PC-3 (cell line): ENCODE measurements around the gene RERE. TPM values are rescaled to one million over a fixed set of nuclear protein-coding genes. Genes with fewer than 3 reads are reported as not detected.
"Not testable (repeated sequence)": the region's sequence is repeated elsewhere in the genome, so short reads cannot be mapped to it uniquely, and the experiment has no call there.

Source experiments
- ATAC-seq: fragments of 200-7000 bp; cut with Tn5 transposase; 2 replicates; pipeline ENCODE4 v1.9.1; 2020; ENCODE audit warnings: mild to moderate bottlenecking, moderate library complexity
- BruUV-seq: library from RNA; stranded (reverse); fragments of 400-500 nt; replicated peaks from 2 replicates; lab custom pipeline; 2021; lab: Mats Ljungman, UMichigan
- CTCF ChIA-PET: fragments of 300-600 bp; sonication (Branson Sonifier 250); formaldehyde crosslinking; loops from one replicate; lab custom pipeline; 2022; ENCODE audit warnings: antibody characterized with exemption; lab: Charles Lee
- POLR2A ChIA-PET: fragments of 300-600 bp; sonication (Branson Sonifier 250); formaldehyde crosslinking; loops from one replicate; lab custom pipeline; 2022; ENCODE audit warnings: antibody characterized with exemption; ENCODE audit not compliant: unreplicated experiment; lab: Charles Lee
- DNase-seq: peaks from one replicate; pipeline ENCODE4 v3.0.0-alpha.2; 2015
- H2AFZ ChIP-seq: fragments of 300-600 bp; sonication (generic); 2 replicates; pipeline ENCODE4 v1.6.0; 2016; ENCODE audit warnings: antibody characterized with exemption, low read length
- H3F3A ChIP-seq: fragments of 300-600 bp; sonication (generic); one replicate; pipeline ENCODE4 v1.6.0; 2017; ENCODE audit warnings: antibody characterized with exemption, low read length, control low read depth, mild to moderate bottlenecking; ENCODE audit not compliant: unreplicated experiment
- H3K27ac ChIP-seq: fragments of 300-600 bp; sonication (generic); 2 replicates; pipeline ENCODE4 v1.5.1; 2016; ENCODE audit warnings: mild to moderate bottlenecking, low read length
- H3K27me3 ChIP-seq: fragments of 300-600 bp; sonication (generic); 2 replicates; pipeline ENCODE4 v1.6.1; 2016; ENCODE audit warnings: low read length, mixed read lengths
- H3K36me3 ChIP-seq: fragments of 300-600 bp; sonication (generic); 2 replicates; pipeline ENCODE4 v1.6.1; 2016; ENCODE audit warnings: low read depth, mixed run types, low read length, mixed read lengths
- H3K4me1 ChIP-seq: fragments of 300-600 bp; sonication (generic); 2 replicates; pipeline ENCODE4 v1.5.1; 2016; ENCODE audit warnings: low read length; ENCODE audit not compliant: insufficient read depth
- H3K4me2 ChIP-seq: fragments of 300-600 bp; sonication (generic); 2 replicates; pipeline ENCODE4 v1.6.0; 2016; ENCODE audit warnings: low read length
- H3K4me3 ChIP-seq: fragments of 300-600 bp; sonication (generic); 2 replicates; pipeline ENCODE4 v1.5.1; 2016; ENCODE audit warnings: mild to moderate bottlenecking, low read length, mixed read lengths
- H3K79me2 ChIP-seq: fragments of 300-600 bp; sonication (generic); 2 replicates; pipeline ENCODE4 v1.6.1; 2017; ENCODE audit warnings: low read length, mixed read lengths
- H3K9ac ChIP-seq: fragments of 300-600 bp; sonication (generic); 2 replicates; pipeline ENCODE4 v1.6.0; 2016; ENCODE audit warnings: mild to moderate bottlenecking, low read length
- H3K9me2 ChIP-seq: fragments of 300-600 bp; sonication (generic); replicated peaks from 2 replicates; pipeline ENCODE4 v1.6.1; 2016; ENCODE audit warnings: mixed run types, low read length, mixed read lengths
- H3K9me3 ChIP-seq: fragments of 300-600 bp; sonication (generic); 2 replicates; pipeline ENCODE4 v1.6.1; 2016; ENCODE audit warnings: low read length, mixed read lengths
- H4K20me1 ChIP-seq: fragments of 300-600 bp; sonication (generic); 2 replicates; pipeline ENCODE4 v1.6.1; 2016; ENCODE audit warnings: low read length, mixed read lengths
- EZH2 ChIP-seq: fragments of 300-600 bp; sonication (generic); IDR thresholded peaks from one replicate; pipeline ENCODE4 v1.6.1; 2017; ENCODE audit warnings: antibody characterized with exemption, mild to moderate bottlenecking, low read length; ENCODE audit not compliant: unreplicated experiment
- EZH2phosphoT487 ChIP-seq: fragments of 300-600 bp; sonication (generic); IDR thresholded peaks from 2 replicates; pipeline ENCODE4 v1.6.1; 2018; ENCODE audit warnings: mild to moderate bottlenecking, antibody characterized with exemption, low read length, borderline replicate concordance
- intact Hi-C: fragments of 100-400 bp; cut with micrococcal nuclease; formaldehyde crosslinking; loops from 2 replicates; pipeline ENCODE4 v1.9.0; 2023
- total RNA-seq: library from RNA; depleted of rRNA; stranded (reverse); fragments of >200 nt; gene quantifications from 2 replicates; pipeline ENCODE4 v1.2.3, GENCODE V29; 2014
- TF ChIP-seq, protein P1 (sequence below): fragments of 300-600 bp; sonication (generic); conservative IDR thresholded peaks from 2 replicates; pipeline ENCODE4 v1.5.1; 2017; ENCODE audit warnings: antibody characterized with exemption, low read depth, mild to moderate bottlenecking, low read length

Gene RERE
- total RNA-seq, 1 experiment from 2014 or later, result 24.2 TPM

DNA sequence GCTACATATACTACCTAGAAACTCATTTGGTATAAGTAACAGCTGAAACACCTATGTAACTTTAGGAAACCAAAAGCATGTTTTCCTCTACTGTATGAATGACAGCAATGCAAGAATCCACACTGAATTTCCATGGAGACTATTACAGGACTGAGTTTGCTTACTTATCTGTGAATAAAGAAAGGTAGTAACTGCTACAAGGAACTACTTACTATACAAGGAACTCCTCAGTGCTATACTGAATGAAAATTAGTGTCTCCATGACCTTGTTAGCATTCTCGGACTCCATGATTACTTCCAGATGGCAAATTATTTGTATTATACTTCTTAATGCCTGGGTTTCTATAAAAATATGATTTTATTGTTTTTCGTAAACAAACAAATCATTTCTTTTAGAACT, 198.0 kb downstream of the RERE start:
- ATAC-seq, H3K9me3 ChIP-seq, H4K20me1 ChIP-seq, H3K4me3 ChIP-seq, H3K36me3 ChIP-seq, H3K27me3 ChIP-seq, CTCF ChIA-PET, H3K27ac ChIP-seq, H3K9me2 ChIP-seq, intact Hi-C loops, BruUV-seq, DNase-seq, POLR2A ChIA-PET, H3F3A ChIP-seq, H3K4me2 ChIP-seq, H3K9ac ChIP-seq, H2AFZ ChIP-seq, H3K4me1 ChIP-seq, H3K79me2 ChIP-seq: not testable (repeated sequence)

DNA sequence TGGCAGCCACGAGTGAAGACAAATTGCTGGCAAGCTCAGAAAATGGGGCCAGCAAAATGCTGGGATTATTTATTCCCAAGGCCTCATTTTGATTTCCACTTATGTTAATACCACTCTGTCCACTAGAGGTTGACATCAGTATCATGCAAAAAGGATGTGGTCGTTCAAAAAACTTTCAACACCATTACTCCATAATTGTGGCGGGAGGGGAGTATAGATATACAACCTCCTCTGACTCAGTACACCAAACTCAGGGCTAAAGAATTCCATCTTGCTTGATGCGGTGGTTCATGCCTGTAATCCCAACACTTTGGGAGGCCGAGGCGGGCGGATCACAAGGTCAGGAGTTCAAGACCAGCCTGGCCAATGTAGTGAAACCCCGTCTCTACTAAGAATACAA, 200.6 kb downstream of the RERE start:
- H2AFZ ChIP-seq, H3K9me2 ChIP-seq, H3K4me1 ChIP-seq, H3K27me3 ChIP-seq, H3K9me3 ChIP-seq, BruUV-seq, ATAC-seq, H3K79me2 ChIP-seq, H3F3A ChIP-seq, H3K9ac ChIP-seq, CTCF ChIA-PET, H3K27ac ChIP-seq, H3K4me3 ChIP-seq, H4K20me1 ChIP-seq, POLR2A ChIA-PET, H3K4me2 ChIP-seq, intact Hi-C loops, H3K36me3 ChIP-seq: not testable (repeated sequence)
- DNase-seq, result peak; percentile 47
- TF ChIP-seq, protein P1, sequence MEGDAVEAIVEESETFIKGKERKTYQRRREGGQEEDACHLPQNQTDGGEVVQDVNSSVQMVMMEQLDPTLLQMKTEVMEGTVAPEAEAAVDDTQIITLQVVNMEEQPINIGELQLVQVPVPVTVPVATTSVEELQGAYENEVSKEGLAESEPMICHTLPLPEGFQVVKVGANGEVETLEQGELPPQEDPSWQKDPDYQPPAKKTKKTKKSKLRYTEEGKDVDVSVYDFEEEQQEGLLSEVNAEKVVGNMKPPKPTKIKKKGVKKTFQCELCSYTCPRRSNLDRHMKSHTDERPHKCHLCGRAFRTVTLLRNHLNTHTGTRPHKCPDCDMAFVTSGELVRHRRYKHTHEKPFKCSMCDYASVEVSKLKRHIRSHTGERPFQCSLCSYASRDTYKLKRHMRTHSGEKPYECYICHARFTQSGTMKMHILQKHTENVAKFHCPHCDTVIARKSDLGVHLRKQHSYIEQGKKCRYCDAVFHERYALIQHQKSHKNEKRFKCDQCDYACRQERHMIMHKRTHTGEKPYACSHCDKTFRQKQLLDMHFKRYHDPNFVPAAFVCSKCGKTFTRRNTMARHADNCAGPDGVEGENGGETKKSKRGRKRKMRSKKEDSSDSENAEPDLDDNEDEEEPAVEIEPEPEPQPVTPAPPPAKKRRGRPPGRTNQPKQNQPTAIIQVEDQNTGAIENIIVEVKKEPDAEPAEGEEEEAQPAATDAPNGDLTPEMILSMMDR, result peak; percentile 26

DNA sequence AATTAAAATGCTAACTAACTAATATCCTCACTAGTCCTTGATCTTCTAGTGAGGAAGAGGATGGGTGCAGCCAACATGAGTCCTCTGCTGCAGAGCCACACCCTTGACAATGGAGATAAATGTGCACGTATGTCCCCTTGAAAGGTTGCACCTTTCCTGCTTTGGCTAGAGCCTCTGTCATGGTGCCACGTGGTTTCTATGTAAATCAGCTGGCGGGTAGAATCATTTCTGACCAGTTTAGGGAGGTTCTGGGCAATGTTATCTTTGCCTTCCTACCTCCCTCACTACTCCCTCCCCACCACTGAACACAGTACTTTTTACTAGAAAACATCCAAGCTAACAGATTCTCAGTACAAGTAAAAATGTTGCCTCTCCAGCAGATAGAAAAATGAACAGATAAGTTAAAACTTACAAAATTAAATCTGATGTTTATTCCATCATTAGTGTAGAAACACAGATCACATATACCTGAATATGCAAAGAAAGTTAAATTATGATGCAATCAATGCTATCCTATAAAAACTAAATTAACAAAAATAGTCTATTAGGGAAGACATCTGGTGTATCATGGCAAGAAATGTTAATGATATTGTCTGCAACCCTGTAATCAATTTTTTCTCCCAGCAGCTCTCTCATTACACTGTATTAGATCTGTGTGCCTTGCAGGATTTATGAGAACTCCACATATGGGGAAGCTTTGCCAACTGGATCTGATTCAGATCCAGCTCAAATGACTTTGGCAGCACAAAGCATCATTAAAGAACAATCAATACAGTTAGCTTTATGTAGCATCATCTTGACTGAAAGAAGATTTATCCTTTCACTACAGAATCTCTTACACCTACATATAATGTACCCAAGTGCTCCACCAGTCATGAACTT, 205.6 kb downstream of the RERE start:
- H3F3A ChIP-seq, H3K27me3 ChIP-seq, H3K4me2 ChIP-seq, H3K4me3 ChIP-seq, H2AFZ ChIP-seq, H3K9me3 ChIP-seq, H3K36me3 ChIP-seq, H4K20me1 ChIP-seq, H3K9me2 ChIP-seq, BruUV-seq, DNase-seq, H3K9ac ChIP-seq, H3K4me1 ChIP-seq, intact Hi-C loops, H3K79me2 ChIP-seq, H3K27ac ChIP-seq: not testable (repeated sequence)
- ATAC-seq, result peak; percentile 24; the same call in 1 of the 2 replicates
- POLR2A ChIA-PET, result interaction anchor here (0.6 kb wide), 1 partner anchor 9 kb away, joined by 5 read pairs; no protein-coding TSS in a partner anchor
- CTCF ChIA-PET, result interaction anchor here (0.6 kb wide), 1 partner anchor 9 kb away, joined by 3 read pairs; no protein-coding TSS in a partner anchor

DNA sequence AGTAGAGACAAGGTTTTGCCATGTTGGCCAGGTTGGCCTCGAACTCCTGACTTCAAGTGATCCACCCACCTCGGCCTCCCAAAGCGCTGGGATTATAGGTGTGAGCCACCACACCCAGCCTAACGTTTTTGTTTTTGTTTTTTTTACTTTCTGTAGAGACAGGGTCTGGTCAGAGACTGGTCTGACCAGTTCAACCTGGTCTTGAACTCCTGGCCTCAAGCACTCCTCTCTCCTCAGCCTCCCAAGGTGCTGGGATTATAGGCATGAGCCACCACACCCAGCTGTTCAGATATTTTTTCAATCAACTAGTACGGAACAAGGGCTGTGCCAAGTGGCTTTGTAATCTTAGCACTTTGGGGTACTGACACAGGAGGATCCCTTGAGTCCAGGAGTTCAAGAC, 209.5 kb downstream of the RERE start:
- no peaks in the 10 kb centered on the region for H3K9me3 ChIP-seq
- no peak overlapping the region for H3K4me3 ChIP-seq
- H3K9ac ChIP-seq, result no peak overlapping the region
- ChIA-PET CTCF (no interaction called here), POLR2A (interaction anchor here (0.5 kb wide), 1 partner anchor 38 kb away, joined by 4 read pairs; no protein-coding TSS in a partner anchor)
- H4K20me1 ChIP-seq, result no peaks in the 10 kb centered on the region
- no peaks in the 10 kb centered on the region for H3K27me3 ChIP-seq
- ATAC-seq (no peak), DNase-seq (no peak)
- H3K9me2 ChIP-seq, result no peaks in the 10 kb centered on the region
- BruUV-seq, result no TSS peak
- H3K79me2 ChIP-seq, result no peaks in the 10 kb centered on the region
- no peak for TF ChIP-seq EZH2
- TF ChIP-seq EZH2phosphoT487, result no peak
- TF ChIP-seq, protein P1, result no peak
- 0 out of 2 replicates have a peak, but pooled peaks cover 5% of the 10 kb centered on the region for H3K4me1 ChIP-seq
- no peak overlapping the region for H2AFZ ChIP-seq
- intact Hi-C loops, result no loop called here
- no peak overlapping the region for H3K27ac ChIP-seq
- no peak overlapping the region for H3K4me2 ChIP-seq
- H3K36me3 ChIP-seq, result no peaks in the 10 kb centered on the region
- H3F3A ChIP-seq, result no peaks in the 10 kb centered on the region
